Measurements from ENCODE around the gene HDLBP.

The HDLBP gene

GRCh38 chr2:241193271-241193670 lies 122.2 kb downstream of the HDLBP start:
- DNase-seq (ENCODE audit: low spot score), result no peak

DNA sequence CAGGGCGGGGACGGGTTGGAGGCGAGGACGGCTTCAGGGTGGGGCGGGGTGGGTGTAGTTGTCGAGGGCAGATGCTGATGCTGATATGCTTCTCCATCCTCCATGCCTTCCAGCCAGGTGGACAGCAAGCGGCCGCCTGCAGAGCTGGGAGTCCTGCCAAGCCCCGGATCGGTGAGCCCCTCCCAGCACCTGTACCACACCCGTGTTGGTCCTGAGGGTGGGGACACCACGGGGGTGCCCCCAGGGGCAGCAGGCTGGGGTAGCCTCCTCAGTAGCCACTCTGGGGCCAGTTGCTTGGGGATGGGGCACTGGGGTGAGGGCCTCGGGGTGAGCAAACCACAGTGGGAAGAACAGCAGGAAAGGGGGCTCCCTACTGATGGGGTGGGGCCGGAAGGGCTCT lies 124.4 kb downstream of the HDLBP start:
- DNase-seq (ENCODE audit: low spot score), result no peak

- DNase-seq (ENCODE audit: low spot score), result no peak
Measured at GRCh38 chr2:241190291-241190981, 125.0 kb downstream of the HDLBP start.

GRCh38 chr2:241189856-241190201 lies 125.6 kb downstream of the HDLBP start:
- peak; percentile 17 for DNase-seq (ENCODE audit: low spot score)

- DNase-seq (ENCODE audit: low spot score), result peak; percentile 21
Measured at GRCh38 chr2:241189093-241189855, 126.2 kb downstream of the HDLBP start.

DNA sequence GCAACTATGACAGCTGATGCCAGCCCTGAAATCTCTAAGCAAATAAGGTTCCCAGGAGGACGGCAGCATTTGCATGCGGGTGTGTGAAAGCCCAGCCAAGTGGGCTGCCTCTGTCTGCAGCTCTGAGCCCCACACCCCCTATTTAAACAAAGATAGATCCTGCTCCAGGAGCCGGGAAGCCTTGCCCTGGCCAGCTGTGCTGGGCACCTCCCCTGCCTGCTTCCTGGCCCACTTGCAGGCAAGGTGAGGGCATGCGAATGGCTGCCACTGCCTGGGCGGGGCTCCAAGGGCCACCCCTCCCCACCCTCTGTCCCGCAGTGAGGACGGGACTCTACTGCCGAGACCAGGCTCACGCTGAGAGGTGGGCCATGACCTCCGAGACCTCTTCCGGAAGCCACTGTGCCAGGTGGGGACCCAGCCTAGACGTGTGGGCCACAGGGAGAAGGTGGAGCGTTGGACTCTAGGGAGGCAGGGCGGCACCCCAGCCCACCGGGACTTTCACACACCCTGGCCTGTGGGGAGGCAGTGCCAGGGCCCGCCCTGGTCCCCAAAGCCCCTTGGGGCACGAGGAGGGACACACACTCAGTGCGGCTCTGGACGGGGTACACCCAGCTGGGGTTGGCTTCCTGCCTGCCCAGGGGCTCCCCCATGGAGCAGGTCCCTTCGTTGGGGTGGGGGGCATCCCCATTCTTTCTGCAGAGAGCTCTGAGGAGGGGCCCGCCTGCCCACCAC lies 126.9 kb downstream of the HDLBP start, which contains the start of gene ANO7:
Gene ANO7 (plus strand): TSS at position 317 of the 732 bp plus-strand sequence. CDS start 1,387 bp downstream, outside the sequence.
- DNase-seq (ENCODE audit: low spot score), result peak; percentile 32

DNA sequence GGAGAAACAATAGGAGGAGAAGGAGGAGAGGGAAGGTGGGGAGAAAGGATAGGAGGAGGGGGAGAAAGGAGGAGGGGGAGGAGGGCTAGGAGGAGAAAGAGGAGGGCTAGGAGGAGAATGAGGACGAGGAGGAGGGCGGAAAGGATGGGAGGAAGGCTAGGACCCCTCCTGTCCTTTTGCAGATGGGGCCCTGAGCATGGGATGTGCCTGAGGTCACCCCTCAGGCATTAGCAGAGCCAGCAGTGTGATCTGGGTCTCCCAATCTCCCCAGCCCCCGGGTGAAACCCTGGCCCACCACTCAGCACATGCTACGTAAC lies 127.6 kb downstream of the HDLBP start:
- DNase-seq (ENCODE audit: low spot score), result peak; percentile 17

- peak; percentile 14 for DNase-seq (ENCODE audit: low spot score)
Measured at GRCh38 chr2:241187101-241187917, 128.2 kb downstream of the HDLBP start.

DNA sequence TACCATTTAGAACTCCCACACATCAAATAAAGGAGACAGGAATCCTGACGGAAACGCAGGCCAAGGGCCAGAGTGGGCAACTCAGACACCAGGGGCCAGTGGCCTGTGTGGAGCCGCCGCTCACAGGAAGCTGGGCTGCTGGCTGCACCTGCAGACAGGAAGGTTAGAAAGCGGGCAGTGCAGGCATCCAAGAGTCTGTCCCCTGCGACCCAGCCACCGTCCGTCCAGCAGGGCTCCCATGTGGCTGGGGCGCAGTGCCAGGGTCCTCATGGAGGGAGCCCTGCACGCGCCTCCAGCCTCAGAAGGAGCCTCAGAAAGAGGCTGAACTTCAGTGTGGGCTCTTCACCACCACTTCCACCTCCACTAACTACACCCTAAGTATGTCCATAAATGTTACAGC lies 129.5 kb downstream of the HDLBP start:
- peak; percentile 12 for DNase-seq (ENCODE audit: low spot score)

GRCh38 chr2:241184901-241185300 lies 130.6 kb downstream of the HDLBP start:
- no peak for DNase-seq (ENCODE audit: low spot score)

DNA sequence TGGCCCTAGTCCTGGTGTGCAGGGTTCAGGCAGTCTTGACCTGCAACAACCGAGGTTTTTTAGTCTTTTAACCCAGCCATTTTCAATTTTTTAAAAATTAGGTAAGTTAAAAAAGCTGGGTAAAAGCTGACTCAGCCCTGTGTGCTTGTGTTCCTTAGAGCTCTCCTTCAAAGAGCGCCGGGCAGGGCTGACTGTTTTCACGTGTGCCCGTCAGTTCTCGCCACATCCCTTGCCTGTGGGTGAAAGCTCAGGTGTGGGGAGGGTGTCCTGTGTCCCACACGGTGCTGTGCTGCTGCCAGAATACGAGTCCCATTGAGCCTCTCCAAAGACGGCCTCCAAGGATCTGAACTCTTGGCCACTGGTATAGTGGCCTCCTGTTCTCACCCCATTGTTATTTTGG lies 132.3 kb downstream of the HDLBP start:
- DNase-seq (ENCODE audit: low spot score), result peak; percentile 6

- peak; percentile 14 for DNase-seq (ENCODE audit: low spot score)
Measured at GRCh38 chr2:241182531-241183133, 132.8 kb downstream of the HDLBP start.

DNA sequence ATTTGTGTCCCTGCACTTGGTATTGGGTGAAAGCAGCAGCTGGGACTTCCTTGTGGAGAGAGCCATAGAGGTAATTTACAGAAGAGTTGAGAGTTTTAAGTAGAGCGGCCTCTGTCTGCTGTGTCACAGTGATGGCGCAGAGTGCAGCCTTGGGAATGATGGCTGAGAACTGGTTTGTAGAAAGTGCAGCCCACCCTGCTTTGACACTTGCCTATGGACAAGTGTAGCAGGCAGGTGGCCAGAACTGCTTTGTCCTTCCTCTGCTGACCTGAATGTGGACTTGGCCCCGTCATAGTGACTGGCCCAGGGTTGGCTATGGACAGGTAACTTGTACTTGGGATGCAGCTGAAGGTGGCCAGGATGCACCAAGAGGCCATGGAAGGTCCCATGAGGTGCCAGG lies 133.3 kb downstream of the HDLBP start:
- DNase-seq (ENCODE audit: low spot score), result peak; percentile 8

DNA sequence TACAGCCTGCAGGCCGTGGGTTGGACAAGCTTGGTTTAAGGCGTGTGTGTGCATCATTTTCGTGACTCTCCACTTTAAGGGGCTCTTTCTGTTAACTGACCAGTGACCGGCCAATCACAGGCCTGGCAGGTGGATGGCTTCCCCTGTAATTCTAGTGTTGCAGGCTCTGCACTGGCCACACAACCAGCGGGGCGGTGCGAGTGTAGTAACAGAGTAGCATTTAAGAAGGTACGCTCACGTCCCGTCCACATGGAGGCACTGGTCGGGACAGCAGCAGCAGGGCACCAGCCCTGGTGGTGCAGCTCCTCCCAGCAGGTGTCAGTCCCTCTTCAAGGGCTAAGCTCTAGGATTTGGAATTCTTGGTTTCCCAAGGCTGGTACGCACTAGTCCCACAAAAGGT lies 135.0 kb downstream of the HDLBP start:
- DNase-seq (ENCODE audit: low spot score), result no peak

GRCh38 chr2:241179899-241180298 lies 135.6 kb downstream of the HDLBP start:
- DNase-seq (ENCODE audit: low spot score), result no peak

- no peak for DNase-seq (ENCODE audit: low spot score)
Measured at GRCh38 chr2:241178961-241179360, 136.5 kb downstream of the HDLBP start.

GRCh38 chr2:241177526-241178334 lies 137.7 kb downstream of the HDLBP start:
- no peak for DNase-seq (ENCODE audit: low spot score)

All from D341Med (cell line).